Left hindlimb (tissue), 1 donor: ENCODE results near the gene ILDR2.
A peak's percentile ranks its signal among the peaks of the same experiment; 100 is the strongest.

Experiments
- DNase-seq: peaks from one replicate; pipeline ENCODE4 v3.0.0-alpha.2; 2018

The ILDR2 gene, protein sequence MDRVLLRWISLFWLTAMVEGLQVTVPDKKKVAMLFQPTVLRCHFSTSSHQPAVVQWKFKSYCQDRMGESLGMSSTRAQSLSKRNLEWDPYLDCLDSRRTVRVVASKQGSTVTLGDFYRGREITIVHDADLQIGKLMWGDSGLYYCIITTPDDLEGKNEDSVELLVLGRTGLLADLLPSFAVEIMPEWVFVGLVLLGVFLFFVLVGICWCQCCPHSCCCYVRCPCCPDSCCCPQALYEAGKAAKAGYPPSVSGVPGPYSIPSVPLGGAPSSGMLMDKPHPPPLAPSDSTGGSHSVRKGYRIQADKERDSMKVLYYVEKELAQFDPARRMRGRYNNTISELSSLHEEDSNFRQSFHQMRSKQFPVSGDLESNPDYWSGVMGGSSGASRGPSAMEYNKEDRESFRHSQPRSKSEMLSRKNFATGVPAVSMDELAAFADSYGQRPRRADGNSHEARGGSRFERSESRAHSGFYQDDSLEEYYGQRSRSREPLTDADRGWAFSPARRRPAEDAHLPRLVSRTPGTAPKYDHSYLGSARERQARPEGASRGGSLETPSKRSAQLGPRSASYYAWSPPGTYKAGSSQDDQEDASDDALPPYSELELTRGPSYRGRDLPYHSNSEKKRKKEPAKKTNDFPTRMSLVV

DNA sequence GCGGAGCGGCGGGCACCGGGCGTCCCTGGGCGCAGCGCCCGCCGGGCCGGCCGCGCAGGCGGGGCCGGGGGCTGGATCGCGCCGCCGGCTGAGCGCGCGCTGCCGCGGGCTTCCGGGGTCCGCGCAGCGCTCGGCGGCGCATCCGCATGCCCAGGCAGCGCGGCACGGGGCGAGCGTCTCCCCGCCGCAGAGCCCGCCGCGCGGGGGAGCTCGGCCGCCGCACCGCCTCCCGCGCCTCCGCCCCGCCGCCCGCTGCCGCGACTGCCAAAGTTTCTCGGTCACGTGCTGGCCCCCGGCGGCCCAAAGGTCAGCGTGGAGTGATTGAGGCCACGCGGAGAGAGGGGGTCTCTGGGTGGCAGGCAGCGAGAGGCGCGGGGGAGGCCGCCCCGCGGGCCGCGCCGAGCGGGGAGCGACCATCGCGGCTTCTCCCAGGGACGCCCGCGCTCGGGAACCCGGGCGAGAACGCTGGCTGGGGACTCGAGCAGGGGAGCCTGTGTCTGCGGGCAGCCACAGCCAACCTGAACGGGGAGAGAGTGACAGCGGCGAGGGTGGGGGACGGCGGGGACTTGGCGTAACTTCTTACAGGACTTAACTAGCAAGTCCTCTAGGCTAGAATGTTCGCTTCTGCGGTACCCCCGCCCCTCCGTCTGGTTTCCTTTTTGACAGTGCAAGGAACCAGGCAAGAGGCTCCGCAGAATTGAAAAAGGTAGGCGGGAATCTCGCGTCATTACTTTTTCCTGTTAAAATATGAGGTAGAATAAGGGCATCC, at the start of gene ILDR2:
Gene ILDR2 (minus strand): TSS at position 180 of the 769 bp plus-strand sequence. CDS start 272 bp downstream, outside the sequence.
- DNase-seq: peak; percentile 54

DNA sequence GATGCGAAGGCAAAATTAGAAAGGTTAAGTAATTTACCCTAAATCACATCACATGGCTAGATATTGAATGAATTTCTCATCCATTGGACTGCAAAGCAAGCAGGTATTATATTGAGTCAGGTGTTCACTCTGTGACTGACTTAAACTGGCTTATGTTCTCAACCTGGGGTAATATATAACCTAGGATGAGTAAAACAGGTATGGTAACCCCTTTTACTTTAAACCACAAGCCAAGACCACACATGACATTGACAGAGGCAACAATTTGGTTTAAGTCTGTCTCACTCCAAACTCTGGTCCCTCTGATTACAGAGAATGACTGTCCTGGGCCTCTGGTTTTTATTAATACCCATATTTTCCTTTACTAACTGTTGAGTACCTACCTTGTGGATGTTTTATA, 47.0 kb upstream of the ILDR2 start:
- no peak for DNase-seq

DNA sequence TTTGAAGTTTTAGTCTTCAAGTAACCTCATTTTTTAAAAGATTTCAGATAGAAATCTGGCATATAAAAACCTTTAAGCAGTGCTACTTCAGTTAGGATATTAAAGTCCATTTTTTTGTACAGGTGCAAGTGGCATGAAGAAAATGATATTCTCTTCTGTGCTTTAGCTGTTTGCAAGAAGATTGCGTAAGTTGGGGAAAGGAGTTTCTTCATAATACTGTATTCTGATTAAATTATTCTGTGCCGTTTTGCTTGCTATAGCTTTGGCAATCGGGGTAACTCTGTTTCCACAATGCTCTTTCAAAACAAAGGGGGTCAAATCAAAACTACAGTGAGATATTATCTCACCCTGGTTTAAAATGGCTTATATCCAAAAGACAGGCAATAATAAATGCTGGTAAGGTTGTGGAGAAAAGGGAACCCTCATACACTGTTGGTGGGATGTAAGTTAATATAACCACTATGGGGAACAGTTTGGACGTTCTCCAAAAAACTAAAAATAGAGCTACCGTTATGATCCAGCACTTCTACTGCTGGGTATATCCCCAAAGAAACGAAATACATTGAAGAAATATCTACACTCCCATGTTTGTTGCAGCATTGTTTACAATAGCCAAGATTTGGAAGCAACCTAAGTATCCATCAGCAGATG, 40.9 kb upstream of the ILDR2 start:
- no peak for DNase-seq

DNA sequence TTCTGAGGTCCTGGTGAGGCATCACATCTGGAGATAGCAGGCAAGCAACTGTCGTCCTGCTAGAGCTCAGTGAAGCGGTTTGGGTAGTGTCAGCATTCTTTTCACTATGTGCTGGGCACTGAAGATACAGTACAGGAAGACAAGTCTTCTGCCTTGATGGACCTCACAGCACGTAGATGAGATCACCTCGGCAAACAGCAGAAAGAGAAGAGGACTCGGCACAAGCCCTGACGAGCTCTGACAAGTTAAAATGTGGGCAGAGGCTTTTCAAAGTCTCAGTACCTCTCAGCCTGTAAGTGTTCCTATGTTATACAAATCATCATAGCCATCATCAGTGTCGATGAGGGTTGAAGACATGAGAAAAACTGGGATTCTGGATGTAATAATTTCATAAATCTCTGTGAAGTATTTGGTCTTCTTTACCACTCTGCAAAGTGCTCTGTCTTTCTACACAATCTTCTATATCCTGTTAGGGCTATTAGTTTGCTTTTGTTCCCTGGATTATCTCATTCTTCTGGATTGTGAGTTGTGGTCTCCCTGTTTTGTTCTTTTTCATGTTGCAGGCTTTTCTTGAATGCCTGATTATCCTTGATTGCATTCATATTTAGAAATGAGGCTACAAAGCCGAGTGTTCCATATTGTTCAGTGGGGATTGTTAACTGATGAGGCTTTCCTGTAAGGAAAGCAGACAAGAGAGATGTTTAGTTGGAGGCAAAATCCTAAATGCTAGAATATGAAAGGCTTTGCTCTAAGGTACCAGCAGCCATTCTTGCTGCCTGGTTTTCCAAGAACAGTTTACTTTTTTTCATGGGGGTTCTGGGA, 38.0 kb upstream of the ILDR2 start:
- DNase-seq: no peak

DNA sequence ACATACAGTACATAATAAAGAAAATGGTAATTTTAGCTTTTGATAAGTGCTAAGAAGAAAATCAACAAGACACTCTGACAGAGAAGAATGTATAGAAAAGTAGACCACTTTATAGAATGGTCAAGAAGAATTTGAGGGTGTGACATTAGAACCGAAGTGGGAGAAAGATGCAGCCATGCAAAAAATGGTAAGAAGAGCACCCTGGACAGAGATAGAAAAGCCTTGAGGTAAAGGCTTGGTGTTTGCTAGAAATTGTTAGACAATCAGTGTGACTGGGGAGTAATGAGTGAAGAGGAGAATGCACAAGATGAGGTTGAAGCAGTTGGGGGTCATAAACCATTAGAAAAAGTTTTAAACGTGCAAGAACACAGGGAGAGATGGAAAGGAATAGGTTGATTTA, 37.2 kb upstream of the ILDR2 start:
- no peak for DNase-seq

DNA sequence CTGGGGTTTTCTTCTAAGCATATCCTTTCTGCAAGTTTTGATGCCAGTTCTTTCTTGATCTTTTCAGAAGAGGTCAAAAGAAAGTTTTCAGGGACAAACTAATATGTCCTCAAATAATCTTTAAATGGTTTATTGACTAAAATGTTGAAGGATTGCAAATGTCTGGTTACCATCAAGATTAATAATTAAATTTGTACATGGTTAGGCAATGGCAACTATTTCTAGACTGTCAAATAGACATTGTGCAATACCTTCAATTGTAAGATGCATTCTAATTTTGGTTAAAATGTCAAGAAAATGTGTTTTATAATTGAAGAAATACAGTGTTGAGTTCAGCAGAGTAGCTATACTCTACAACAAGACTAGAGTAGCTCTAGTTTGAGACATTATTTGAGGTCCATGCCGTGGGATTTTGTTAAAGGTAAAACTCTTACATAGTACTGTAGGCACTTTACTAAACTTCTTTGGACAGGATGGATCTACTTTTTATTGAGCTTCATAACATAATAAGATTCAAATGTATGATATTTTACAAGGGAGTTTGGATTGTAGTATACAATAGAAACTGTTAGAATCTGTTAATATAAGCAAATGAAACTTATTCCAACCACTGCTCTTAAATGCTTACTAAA, 36.3 kb upstream of the ILDR2 start:
- DNase-seq: no peak

DNA sequence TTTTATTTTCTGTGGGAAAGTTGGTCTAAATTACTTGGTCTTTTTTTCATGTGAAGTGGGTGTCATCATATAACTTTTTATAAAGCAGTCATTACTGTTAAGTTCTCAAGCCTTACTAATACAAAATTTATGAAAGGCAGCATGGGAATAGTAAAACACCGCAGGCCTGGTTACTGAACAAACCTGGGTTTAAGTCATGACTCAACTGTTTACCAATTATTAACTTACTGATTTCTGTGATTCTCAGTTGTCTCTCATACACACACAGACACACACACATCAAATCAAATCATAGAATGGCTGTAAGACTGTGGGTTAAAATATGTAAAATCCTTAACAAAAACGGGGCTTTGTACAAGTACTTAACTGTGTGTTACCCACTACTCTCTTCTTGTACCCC, 28.4 kb upstream of the ILDR2 start:
- no peak for DNase-seq

DNA sequence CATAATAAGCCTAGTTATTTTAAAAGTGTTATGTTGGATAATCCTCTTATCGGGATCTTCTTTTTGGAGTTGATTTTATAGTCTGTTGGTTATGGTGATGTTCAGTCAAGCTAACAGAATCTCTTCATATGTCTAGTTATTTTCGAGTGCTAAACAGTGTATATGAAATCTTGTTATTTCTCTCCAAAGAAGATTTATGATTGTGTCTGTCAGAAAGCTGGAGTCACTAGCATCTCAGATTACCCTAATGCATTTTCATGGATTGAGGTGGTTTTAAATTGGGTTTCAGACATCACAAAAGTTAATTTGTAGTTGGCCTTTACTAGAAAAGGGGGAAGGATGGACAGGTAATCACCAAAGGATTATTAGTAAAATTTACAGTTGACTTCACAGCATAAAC, 27.0 kb upstream of the ILDR2 start:
- no peak for DNase-seq

DNA sequence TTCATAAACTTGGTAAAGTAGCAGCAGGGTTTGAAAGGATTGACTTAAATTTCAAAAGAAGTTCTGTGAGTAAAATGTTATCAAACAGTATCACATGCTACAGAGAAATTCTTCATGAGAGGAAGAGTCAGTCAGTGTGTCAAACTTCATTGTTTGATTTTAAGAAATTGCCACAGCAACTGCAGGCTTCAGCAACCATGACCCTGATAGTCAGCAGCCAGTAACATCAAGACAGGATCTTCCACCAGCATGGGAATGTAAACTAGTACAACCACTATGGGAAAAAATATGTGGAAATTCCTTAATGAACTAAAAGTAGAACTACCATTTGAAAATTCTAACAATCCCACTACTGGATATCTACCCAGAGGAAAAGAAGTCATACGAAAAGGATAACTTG, 25.2 kb upstream of the ILDR2 start:
- DNase-seq: no peak

DNA sequence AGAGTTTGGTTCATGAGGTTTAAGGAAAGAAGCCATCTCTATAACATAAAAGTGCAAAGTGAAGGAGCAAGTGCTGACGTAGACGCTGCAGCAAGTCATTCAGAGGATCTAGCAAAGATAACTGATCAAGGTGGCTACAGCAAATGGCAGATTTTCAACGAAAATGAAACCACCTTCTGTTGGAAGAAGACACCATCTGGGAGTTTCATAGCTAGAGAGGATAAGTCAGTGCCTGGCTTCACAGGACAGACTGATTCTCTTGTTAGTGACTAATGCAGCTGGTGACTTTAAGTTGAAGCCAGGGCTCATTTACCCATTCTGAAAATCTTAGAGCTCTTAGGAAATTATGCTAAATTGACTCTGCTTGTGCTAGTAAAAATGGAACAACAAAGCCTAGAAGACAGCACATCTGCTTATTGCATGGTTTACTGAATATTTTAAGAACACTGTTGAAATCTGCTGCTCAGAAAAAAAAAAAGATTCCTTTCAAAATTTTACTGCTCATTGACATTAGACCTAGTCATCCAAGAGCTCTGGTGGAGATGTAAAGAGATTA, 24.2 kb upstream of the ILDR2 start:
- DNase-seq: no peak

DNA sequence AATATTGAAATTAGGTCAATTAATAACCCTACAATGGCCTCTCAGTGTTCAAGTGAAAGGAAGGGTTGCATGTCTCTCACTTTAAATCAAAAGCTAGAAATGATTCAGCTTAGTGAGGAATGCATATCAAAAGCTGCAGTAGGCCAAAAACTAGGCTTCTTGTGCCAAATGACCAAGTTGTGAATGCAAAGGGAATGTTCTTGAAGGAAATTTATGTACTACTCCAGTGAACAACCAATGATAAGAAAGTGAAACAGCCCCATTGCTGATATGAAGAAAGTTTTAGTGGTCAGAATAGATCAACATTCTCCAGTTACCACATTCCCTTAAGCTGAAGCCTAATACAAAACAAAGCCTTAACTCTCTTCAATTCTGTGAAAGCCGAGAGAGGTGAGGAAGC, 23.7 kb upstream of the ILDR2 start:
- no peak for DNase-seq

DNA sequence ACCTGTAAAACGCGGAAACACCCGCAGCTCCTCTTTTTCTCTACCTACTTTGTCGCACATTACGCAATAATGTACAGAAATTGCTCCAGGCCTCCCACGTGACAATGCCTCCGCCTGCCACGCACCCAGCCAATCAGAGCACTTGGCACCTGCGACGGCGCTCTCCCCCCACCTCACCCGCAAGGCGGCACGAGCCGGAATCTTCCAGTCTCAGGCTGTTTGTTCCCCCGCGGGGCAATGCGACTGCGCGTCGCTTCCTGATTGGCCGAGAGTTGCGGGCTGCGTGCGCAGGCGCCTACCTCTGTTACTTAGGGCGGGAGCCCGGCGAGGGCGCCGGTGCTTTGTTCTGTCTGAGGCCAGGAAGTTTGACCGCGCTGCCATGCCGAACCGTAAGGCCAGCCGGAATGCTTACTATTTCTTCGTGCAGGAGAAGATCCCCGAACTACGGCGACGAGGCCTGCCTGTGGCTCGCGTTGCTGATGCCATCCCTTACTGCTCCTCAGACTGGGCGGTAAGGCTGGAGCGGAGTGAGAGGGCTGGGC, 13.7 kb upstream of the ILDR2 start, which contains the start of gene MAEL:
Gene MAEL (plus strand): TSS at position 307 of the 542 bp plus-strand sequence. CDS start 73 bp downstream, at position 380.
- DNase-seq: no peak

DNA sequence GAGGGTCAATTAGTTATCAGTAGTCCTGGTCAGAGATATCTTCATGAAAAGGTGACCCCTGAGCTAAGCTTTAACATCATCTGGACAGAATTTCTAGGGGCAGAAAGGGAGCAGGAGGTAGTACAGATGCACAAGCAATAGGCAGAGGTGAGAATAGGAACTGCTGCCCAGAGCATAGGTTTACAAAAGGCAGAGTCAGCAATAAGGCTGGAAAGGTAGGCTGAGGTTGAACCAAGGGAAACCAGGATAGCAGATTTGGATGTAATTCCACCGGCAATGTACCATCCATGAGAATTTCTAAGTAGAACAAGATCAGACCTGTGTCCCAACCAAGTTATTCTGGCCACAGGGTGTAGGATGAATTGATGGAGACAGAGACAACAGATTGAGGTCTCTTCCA, 6.2 kb upstream of the ILDR2 start:
- DNase-seq: no peak

DNA sequence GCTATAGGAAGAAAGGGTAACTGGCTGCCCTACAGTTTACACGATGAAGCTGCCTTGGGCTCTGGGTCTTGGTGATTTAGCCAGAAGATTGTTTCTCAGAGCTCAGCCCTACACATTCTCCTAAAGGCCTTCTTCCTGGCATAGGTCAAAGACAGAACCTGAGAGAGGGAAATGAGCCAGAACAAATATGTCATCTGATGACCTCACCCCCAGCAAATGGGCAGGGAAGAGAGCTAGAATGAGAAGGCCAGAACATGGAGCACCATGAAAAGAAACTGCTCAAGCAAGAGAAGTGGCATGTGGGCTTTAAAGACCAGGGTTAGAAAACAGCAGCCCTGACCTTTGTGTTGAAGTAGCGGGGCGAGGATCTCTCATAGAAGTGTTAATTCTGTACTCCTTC, 5.5 kb upstream of the ILDR2 start:
- no peak for DNase-seq

DNA sequence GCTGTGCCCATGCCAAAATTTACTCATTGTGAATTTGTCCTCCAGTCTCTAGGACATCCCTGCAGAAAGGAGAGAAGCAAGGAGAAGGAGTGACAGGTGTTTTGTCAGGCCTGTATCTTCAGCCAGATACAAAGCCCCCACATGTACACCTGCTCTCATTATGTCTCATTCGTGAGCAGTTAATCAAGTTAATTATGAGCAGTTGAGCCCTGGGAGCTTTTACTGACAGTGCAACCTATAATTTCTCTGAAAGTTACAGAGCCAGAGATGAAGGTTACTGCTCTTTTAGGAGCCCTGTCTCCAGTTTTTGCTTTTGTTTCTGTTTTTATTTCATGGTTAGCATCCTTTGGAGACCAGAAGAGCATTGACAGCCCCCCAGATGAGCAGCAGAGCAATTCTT, 5.0 kb upstream of the ILDR2 start:
- DNase-seq: no peak

DNA sequence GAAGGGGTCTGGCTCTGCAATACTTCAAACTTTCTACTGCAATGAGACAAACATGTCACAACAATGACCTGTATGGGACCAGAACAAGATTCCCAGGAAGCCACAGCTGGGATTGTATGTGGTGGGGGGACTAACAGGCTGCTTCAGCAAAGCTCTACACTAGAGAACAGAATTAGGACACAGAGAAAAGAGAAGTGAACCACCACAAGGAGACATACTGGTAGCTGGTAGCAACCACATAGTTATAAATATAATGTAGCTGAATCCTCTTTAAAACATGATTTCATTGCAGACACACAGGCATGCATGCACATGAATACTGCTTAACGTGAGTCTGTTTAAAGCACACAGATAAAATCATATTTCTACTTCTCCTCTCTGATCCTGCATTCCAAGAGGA, 3.5 kb upstream of the ILDR2 start:
- DNase-seq: no peak

DNA sequence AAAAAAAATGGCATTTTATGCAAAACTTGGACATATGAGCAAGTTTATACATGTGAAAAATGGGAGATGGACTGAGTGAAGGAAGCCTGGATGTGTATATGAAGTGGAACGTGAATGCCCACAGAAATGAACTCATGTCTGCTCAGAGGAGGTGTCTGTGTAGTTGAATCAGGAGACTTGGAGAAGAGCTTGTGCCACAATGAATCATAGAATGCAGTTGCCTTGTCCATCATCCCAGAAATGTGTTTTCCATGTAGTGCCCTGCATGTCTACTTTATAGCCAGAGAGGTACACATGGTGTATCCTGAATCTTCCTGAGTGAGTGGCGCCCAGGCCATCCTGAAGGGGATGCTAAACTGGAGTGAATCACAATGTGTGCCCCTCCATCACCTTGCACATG, 2.6 kb upstream of the ILDR2 start:
- no peak for DNase-seq

DNA sequence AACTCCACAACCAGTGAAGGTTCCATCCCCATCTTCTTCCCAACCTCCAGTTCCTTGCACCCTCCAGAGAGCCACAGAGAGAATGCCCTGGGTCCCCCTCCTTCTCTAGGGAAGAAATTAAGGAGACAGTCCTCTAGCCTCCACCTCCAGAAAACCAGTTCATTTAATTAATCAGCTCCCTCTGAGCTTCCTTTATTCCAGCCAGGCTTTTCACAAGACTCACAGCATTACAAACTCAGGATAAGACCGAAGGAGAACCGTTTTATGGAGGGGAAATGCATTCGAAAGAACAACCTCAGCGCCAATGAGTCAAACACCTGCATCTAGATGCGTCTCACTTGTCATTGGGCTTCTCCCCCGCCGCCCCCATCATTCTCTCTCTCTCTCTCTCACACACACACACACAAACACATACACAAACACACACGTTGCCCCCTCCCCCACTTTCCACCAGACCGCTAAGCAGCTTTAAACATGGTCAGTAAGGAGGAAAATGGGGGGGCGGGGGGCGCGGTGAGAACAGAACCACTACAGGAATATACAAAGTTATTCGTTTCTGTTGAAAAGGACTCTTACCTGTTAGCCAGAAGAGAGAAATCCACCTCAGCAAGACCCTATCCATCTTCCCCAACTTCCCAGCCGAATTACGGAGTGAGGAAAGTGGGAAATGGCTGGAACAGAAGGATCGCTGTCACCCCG, 544 bp downstream of the ILDR2 start:
- DNase-seq: no peak

DNA sequence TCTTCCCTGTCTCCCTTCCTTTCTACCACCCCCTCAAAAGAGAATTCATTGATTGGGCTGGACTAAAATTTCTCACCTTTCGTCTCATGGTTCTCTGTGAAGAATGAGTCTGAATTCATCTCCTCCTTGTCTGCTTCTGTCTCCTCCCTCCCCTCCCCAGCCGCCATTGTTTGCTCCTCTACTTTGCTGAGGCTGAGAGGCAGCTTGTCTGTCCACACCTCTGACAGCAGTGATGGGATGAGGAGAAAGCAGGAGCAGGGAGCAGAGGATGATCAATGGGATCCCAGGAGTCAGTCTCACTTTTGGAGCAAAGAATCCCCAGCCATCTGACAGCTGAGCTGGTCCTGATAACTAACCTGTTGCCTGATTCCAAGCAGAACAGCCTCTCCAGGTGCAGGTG, 2.5 kb downstream of the ILDR2 start:
- DNase-seq: no peak

DNA sequence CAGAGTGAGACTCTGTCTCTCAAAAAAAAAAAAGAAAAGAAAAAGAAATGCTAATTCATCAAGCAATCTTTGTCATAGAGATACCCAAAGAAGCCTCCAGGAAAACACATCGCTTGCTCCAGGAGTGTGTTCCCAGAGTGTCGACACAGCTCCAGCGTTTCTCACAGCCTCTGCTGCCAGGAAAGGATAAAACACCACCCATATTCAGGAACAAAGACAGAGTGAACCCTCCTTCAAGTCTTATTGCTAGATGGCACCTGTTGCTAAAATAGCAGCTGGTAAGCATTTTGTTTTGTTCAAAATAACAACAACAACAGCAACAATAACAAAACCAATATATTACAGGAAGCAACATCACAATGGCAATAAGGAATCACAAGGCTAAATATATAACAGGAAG, 3.1 kb downstream of the ILDR2 start:
- no peak for DNase-seq

DNA sequence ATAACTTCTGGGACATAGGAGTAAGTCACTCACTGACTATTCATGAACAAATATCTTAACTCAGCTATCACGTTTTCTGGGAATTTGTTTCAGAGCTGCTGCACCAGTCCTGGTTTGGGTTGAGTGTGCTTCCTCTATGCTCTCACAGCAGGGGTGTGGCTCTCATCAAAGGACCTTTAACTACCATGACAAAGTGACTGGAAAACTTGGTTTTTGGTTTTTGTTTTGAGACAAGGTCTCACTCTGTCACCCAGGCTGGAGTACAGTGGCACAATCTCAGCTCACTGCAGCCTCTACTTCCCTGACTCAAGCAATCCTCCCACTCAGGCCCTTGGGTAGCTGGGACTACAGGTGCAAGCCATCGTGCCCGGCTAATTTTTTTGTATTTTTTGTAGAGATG, 4.1 kb downstream of the ILDR2 start:
- no peak for DNase-seq
